HG03097 (cell line): ENCODE results near the gene DALRD3.

Source experiments
- ATAC-seq: cut with Tn5 transposase; IDR thresholded peaks from one replicate; pipeline ENCODE4 v1.9.1; 2021; ENCODE audit not compliant: unreplicated experiment, low FRiP score

Gene DALRD3

GRCh38 chr3:48983096-48983495, 35.3 kb downstream of the DALRD3 start:
- ATAC-seq: no peak

GRCh38 chr3:48982686-48983085, 35.7 kb downstream of the DALRD3 start:
- no peak for ATAC-seq

- no peak for ATAC-seq
Observed at GRCh38 chr3:48982016-48982415, 36.4 kb downstream of the DALRD3 start.

DNA sequence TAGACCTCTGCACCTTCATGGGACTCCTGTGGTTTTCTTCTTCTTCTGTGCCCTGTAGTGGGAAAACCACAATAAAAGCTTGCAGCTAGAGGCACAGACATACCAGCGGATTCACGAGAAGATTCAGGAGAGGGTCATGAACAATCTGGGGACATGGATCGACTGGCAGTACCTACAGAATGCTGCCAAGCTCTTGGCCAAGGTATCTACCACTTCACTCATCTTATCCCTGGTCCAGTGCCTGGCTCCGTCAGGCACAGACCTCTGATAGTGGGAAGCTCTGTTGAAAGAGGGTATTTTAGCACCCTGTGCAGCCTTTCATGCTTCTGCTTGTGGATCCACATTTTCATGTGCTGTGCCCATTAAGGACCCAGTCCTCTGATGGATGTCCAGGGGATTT, 38.1 kb downstream of the DALRD3 start:
- ATAC-seq: no peak

DNA sequence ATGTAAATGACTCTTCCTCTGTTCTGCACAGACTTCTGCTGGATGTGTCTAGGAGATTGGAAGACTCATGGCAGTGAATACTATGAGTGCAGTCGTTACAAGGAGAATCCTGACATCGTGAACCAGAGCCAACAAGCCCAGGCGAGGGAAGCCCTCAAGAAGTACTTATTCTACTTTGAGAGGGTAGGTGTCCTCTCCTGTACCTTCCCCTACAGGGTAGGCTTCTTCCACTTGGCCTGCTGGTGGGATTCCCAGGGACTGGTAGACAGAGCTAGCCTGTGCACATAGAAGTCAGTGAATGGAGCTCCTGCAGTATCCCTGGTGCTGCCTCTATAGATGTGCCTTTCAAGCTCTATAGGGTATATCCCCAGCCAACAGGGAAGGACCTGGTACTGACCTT, 38.9 kb downstream of the DALRD3 start:
- no peak for ATAC-seq

DNA sequence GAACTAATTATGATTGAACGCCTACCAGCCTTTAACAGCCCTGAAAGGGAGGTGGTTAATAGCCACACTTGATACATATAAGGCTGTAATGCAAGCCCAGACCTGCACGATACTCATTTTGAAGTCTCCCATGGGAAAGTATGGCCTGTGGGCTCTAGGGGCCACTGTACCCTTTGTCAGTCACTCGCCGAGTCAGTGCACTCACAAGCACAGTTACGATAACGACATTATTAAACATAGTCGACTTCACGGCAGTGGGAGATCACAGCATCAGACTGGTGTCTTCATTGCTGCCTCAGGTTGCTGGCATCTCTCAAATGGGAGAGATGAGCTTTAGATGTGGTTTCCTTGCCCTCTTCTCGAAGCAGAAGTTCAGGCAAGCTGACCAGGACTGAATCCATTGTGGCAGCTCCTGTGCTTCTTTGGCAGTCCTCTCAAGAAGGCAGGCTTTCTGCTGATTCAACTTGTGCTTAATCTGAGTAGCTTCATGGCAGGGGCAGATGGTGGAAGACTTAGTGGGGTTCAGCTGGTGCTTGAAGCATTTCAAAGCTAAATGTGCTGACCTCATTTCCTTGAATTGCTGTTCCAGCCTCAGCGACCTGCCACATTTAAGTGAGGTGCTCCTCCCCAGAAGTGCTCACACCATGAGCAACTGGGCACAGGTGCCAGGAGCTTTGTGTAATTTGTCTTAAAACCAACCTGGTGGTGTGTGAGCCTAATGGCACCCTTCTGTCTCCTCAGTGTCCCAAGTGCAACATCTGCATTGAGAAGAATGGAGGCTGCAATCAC, 44.1 kb downstream of the DALRD3 start:
- no peak for ATAC-seq

- ATAC-seq: no peak
Observed at GRCh38 chr3:48970586-48970985, 47.8 kb downstream of the DALRD3 start.

DNA sequence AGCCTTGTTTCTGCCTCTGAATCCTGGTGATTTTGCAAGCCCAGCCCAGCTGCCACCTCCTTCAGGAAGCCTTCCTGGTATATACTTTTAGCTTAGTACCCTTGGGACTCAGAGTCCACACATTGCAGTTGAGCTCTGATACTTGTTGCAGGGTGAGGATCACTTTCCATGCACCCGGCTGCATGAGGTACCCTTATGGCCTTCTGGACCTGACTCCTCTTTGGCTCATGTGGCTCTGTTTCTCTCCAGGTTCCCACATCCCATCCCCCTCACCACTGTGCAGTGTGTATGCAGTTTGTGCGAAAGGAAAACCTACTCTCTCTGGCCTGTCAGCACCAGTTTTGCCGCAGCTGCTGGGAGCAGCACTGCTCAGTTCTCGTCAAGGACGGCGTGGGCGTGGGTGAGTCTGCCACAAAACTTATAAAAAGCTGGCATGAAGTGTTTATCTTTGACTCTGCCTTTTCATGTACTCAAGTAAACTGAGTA, 51.5 kb downstream of the DALRD3 start:
- ATAC-seq: no peak

DNA sequence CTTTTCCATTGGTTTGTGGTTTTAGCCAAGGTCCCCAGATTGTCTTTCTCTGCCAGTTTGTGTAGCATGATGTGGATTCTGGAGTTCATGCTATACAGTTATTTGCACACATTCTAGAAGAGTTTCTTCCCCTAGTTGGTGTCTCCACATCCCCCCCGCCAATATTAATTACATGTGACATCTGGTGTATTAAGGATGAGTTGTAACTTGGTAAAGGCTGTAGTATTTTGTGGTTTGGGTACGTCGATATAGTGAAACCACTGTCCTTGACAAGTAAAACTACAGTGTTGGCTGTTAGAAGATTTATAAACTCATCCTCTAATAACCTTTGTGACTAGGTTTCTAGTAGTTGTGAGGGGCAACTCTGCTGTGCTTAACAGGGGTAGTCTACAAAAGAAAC, 52.0 kb downstream of the DALRD3 start:
- no peak for ATAC-seq
